IPS DF 4.7 (cell line): ENCODE measurements around the gene POLR2L.

ENCODE experiments used
- DNase-seq: peaks from one replicate; pipeline ENCODE4 v3.0.0-alpha.2; 2013; ENCODE audit warnings: low spot score; ENCODE audit errors: extremely low read depth

POLR2L gene

DNA sequence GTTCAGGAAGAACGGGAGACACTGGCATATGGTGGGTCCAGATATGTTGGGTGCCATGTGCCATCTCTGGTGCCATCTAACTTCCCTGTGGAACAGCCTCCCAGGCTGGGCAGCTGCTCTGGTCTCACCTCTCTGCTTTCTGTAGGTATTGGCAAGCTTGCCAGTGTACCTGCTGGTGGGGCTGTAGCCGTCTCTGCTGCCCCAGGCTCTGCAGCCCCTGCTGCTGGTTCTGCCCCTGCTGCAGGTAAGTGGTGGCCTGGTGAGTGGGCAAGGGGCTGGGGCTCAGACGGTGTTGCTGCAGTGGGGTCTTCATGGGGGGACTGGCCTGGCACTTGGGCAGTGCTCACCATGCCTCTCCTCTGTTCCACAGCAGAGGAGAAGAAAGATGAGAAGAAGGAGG is 29.9 kb downstream of the POLR2L start:
- no peak for DNase-seq

DNA sequence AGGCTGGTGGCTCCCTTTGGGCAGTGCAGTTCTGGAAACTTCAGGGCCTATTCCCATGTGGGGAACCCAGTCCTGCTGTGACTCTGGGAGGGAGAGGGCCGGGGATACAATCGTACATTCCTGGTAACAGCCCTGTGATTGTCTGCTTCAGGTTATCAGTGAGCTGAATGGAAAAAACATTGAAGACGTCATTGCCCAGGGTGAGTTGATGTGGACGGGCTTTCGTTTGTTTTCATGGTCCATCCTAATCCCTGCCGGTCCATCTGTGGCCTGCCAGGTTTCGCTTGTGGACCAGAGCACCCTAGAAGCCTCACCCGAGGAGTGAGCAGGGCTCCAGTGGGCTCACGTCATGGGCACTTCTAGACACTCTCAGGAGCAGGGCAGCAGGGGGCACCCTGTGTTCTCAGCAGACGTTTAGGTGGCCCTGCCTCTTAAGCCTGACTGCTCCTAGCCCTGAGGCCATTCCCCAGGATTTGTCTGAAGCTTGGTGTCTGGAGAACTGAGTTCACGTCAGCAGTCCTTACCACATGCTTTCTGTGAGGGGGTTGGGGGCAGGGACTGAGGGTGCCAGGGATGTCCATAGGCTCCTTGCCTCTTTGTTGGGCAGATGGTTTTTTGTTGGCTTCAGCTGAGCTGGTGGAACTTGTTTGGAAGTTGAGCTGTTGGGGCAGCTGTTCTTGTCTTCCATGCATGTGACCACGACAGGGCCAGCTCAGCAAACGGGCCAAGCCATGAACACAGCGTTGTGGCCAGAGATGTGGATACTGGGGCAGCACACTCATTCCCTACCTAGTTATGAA is 30.7 kb downstream of the POLR2L start:
- DNase-seq: no peak

DNA sequence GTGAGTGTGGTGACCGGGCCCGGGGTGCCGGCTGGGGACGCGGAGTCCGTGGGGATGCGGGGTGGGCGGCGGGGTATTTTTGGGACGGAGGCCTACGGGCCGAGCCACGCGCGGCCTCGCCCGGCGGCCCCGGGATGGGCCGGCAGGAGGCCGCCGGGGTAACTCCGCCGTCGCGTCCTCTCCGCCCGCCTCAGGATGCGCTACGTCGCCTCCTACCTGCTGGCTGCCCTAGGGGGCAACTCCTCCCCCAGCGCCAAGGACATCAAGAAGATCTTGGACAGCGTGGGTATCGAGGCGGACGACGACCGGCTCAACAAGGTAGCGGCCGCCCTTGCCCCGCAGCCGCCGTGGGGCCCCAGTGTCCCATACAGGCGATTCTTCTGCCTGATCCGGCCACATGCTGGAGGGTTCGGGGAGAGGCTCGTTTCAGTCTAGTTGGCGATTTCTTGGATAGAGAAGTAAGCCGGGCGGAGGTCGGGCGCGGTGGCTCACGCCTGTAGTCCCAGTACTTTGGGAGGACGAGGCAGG is 32.2 kb downstream of the POLR2L start:
- DNase-seq: no peak

DNA sequence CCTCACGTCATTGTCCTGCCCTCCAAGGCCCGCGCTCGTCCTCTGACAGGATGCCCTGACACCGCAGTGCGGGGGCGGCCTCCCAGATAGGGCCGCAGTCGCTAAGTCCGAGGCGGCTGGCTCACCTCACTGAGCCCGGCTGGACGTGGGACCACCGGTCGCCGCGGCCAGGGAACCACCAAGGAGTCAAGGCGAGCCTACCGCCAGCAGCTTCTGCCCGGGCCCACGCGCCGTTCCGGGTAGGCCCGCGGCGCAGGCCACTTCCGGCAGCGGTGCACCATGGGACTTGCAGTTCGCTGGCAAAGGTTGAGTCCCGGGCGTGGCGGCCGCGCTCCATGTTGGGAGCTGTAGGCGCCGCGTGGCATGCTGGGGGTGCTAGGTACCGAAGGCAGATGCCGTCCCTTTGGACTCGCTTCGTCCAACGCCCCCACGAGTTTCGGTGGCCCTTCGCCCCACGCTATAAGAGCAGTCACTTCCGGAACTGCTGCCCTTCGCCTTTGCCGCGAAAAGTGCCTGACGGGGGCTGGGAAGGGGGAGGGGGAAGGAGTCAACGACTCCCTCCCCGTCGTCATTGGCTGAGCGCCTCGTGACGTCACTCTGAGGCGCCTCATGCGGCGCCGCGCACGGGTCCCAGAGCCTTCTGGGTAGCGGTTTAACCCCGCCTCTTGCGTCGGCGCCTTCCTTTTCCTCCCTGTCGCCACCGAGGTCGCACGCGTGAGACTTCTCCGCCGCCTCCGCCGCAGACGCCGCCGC is 32.9 kb downstream of the POLR2L start, which contains the start of gene RPLP2:
RPLP2 (plus strand) TSS at position 681 of the 753 bp plus-strand sequence. CDS start 268 bp downstream, outside the sequence.
- no peak for DNase-seq

DNA sequence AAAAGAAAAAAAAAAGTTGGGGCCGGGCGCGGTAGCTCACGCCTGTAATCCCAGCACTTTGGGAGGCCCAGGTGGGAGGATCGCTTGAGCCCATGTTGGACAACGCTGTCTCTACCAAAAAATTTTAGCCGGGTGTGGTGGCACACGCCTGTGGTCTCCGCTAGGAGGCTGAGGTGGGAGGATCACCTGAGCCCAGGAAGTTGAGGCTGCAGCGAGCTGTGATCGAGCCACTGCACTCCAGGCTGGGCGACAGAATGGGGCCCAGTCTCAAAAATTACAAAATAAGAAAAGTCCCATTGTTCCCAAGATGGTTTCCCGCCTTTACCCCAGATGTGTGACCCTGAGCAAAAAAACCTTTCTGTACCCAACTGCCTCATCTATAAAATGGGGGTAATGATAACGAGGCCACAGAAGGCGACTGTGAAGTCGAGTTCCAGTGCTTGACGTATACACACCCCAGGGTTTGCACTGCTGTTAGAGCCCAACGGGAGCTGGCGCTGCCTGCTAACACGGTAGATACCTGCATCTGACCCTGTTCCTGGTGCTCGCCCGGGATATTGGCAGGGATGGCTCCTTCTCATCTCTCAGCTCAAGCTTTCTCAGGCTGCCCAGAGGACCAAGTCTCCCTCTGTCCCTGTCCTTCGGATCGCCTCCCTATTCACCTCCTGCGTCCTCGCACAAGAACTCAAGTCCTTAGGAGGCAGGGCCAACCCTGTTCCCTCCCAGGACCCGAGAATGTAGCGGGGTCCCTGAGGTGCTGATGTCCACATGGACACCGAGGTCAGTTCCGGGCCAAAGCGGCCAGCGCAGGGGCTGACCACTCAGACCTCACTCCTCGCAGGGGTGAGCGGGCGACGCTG is 33.7 kb downstream of the POLR2L start:
- DNase-seq: no peak

DNA sequence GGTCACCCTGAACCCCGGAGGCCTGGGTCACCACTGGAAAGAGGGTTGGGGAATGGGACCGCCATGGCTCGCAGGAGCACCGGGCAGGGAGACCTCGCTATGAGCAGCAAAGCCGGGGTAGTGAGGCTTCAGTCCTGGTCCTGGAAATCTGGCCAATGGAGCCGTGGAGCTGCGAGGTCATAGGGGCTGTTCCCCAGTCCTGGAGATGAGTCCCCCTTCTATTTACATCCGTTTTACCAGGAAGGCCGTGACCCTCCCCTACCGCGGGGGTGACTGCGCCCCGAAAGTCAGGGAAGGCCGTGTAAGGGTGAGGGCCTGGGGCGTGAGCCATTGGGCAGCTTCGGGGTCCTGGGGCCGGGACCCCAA is 37.7 kb downstream of the POLR2L start:
- DNase-seq: no peak

DNA sequence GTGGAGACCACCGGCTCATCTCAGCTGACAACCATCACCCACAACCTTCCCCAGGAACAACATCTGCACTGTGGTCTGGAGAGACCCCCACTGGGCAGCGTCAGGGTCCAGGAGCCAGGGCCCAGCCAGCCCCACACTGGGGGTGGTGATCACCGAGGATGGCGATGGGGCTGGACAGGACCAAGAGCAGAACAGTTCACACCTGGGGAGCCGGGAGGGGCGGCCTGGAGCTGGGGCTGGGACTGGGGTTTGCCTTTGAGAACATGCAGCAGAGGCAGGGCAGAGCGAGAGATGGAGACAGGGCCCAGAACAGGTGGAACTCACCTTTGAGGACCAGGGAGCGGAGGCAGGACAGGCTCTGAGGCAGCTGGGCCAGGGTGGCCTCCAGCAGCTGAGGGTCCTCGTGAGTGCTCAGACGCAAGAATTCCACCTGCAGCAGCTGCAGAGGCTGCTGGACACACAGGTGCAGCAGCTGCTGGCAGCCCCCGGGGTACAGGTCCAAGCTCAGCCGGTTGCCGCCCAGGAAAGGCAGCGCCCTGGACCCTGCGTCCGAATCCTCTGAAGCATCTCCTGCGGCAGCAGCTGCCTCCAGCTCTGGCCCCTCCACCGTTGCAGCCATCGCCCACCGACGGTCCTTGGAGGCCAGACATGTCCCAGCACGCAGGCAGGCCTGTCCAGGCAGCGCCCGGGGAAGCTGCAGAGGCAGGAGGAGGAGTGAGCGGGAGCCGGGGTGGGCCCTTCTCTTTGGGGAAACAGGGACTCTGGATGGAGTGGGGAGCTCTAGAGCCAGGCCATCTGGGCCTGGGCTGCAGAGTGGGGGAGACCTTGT is 38.3 kb downstream of the POLR2L start:
- no peak for DNase-seq

DNA sequence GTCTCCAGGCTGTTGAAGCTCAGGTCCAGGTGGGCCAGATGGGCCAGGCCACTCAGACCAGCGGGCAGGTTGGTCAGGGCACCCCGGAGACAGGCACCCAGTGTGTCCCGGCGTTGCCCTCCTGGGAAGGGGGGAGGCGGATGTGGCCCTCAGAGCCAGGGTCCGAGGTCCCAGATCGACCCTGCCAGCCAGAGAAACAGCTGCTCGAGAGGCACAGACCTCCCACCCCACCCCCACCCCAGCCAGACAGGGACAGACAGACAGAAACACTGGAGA is 38.9 kb downstream of the POLR2L start:
- no peak for DNase-seq

DNA sequence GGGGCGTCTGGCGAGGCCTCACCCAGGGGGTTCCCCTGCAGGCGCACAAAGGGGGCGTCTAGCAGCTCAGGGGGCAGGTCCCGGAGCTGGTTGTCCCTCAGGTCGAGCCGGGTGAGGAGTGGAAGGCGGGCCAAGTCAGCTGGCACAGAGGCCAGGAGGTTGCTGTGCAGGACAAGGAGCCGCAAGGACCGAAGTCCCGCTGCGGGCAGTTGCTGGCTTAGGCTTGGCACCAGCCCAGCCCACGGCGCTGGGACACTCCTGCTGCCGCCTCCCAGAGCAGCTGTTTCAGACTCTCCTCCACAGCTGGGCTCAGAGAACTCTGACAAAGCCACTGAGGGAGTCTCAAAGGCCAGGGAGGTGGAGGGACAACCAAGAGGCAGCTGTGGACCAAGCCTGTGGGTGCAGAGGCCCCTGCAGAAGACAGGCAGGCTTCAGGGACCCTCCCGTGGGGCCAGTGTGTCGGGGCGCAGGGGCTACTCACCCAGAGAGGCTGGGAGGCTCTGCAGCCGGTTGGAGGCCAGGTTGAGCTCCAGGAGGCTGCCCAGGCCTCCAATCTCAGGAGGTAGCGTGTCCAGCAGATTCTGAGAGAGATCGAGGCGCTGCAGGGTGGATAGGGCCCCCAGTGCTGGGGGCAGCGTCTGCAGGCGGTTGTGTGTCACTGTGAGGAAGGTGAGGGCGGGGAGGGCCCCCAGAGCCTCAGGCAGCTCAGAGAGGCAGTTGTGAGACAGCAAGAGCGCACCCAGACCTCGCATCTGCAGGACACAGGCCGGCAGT is 39.4 kb downstream of the POLR2L start:
- no peak for DNase-seq

DNA sequence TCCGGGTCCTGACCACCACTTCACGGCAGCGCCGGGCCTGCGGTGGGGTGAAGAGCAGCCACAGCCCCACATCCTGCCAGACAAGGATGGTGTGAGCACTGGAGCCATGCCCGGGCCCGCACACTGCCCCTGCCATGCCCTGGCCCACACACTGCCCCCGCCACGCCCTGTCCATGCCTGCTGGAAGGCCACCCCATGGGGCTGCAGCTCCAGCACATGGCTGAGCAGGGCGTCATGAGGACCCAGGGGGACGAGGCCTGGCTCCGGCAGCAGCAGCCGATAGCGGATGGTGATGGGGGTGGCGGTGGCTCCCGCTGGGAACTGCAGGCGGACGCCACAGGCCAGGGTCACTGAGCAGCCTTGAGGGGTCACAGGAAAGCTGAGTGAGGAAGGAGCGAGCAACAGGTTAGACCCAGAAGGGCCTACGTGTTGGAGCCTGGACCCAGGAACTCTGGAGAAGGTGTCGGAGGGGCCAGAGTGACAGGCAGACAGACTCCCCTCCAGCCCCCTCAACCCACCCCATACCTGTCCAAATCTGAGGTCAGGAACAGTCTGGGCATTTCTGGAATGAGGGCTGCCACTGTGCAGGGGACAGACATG is 40.2 kb downstream of the POLR2L start:
- no peak for DNase-seq

DNA sequence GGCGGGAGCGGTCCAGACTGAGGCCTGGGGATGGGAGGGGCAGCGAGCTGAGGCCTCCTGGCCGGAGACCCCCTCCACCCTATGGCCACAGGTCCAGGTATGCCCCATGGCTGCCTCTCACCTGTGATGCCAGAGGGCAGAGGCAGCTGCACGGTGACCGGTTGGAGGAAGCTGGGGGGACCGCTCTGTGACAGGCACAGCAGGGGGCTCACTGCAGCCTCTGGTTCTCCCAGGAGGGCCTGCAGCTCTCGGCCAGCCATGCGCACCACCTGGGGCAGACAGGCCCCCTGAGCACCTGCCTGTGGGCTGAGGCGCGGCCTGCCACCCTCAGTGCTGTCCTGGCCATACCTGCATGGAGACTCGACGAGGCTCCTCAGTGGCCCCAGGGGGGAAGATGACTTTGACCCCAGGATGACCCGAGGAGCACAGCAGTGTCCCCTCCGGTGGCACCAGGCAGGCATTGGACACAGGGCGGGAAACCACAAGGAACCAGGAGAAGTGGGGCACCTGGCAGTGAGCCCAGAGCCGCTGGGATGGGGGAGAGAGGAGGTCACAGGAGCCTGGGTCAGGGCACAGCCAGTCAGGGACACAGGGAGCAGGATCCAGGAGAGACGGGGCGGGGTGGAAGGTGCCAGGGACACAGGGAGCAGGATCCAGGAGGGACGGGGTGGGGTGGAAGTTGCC is 41.1 kb downstream of the POLR2L start:
- no peak for DNase-seq

DNA sequence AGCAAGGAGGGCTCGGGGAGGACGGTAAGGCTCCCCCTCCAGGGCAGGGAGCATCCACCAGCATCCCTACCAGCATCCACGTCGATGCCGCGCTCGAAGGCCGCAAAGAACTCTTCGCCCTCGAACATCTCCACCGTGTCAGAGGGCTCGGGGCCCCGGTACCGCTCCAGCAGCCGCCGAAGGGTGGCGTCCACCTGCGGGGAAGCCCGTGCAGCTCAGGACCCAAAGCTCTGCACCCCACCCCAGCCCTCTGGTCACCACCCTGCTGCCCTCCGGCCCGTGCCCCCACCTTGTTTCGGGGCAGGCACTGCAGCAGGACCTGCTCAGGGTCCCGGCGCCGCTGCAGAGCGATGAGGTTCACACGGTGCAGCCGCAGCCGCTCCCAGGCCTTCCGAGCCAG is 41.9 kb downstream of the POLR2L start:
- no peak for DNase-seq

DNA sequence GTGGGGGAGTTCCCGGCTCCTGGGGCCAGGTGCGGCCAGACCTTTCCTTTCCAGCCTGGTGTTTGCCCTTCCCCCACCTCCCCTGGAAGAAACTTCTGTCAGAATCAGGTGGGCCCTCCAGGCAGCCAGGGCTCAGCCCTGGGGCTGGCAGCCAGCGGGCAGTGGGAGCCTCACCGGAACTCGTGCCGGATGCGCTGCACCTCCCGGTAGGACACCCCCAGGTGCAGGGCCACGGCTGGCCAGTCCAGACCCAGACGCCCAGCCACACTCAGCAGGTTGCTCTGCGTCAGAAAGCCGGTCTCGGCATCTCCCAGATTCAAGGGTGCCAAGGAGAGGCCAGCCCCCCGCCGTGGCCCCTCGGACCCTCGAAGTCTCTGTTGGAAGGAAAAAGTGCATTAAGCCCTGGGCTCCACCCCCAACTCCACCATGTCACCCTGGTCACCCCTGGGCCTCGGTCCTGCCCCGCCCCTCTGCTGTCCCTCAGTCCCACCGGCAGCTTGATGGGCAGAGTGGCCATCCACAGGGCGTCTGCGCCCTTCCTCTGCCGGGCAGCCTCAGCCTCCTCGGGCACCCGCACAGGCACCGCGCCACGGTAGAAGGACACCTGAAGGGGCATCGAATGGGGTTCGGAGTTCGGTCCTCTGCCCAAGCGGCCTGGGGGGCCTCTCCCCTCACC is 42.5 kb downstream of the POLR2L start:
- no peak for DNase-seq

DNA sequence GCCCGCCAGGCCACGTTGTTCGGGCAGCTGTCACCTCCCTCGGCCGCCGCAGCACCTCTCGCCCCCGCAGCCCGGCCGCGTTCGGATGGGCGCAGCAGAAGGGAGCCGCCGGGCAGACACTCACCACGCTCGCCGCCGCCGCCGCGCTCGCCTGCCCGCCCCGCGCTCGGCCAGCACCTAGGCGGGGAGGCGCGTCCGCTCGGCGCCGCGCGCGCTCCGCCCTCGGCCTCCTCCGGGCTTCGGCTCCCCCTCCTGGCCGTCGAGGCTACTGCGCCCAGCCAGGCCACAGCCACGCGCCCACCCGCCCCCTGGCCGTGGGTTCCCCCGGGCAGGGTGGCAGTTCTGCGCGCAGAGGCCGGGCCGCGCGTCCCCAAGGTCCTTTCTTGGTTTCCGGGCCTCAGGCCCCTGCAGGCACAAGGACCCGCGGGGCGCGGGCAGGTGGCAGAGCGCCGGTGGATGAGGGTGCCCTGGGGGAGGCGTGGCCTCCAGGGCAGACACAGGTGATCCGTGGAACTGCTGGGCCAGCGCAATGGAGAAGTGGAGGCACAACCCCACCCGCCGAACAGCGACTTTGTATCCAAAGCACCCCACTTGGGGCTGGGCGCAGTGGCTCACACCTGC is 44.1 kb downstream of the POLR2L start, which contains the start of gene SLC25A22:
SLC25A22 (minus strand) TSS at position 189 of the 621 bp plus-strand sequence. CDS start 3,275 bp downstream, outside the sequence.
- no peak for DNase-seq

DNA sequence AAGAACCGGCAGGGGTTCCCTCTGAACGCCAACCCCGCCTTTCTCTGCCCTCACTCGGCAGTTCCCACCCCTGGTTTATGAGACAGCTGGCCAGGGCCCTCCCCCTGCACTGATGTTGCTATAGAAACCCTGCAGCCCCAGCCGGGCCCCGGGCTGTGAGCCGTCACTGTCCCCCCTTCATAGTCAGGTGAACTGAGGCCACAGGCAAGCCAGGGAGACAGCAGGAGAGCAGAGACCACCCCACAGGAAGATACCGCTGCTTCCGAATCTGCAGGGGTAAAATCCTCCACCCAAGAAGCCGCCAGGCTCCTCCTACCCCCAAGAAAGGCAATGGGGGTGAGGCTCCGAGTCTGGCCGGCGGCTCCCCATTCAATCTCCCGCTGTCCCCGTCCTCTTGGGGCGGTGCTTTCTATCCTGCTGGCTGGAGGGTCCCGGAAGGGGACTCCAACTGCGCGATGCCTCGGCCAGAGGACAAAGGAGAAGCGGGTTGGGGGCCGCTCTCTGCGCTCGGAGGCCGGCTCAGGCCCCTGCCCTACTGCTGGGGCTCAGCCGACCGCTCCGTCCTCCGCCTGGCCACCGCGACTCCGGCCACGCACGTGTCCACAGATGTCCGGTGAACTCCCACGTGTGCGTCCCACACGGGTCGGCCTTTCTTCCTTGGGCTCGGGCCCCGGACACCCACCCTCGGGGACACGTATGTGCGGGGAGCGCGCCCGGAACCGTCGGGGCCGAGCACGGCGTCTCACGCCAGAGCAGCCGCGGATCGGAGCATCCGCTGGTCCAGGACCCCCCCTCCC is 44.8 kb downstream of the POLR2L start:
- DNase-seq: no peak

DNA sequence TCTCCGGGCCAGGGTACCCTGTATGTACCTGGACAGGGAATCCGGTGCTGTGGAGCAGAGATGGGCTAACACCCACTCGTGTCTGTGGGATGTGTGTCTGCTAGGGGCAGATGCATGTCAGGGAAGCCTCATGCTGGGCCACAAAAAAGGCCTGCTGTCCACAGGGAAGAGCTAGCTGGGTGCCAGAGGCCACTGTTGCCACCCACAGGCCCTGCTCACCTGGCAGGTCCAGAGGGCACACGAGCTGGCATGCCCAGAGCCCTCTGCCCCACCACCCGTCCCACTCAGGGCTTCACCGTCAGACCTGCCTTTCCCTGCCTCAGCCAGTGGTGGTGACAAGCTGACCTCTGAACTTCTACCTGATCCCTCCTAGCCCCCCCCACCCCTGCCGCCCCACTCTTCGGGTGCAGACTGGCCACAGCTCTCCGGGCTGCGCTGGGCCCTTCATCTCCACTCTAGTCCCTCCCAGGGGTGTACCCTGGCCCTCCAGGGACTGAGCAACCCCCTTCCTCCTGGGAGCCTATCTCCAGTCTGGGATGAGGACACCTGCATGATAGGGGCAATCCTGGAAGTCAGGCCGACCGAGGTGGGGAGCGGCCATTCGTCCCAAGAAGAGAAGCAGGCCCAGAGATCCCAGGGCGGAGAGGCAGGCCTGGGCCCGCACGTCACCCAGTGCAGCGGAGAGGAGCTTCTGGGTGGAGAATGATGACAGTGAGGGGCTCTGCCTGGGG is 45.6 kb downstream of the POLR2L start:
- no peak for DNase-seq
